Central memory CD8-positive, alpha-beta T cell (primary cell): Measurements from ENCODE around the gene EEF2.
"Not testable (repeated sequence)": the region's sequence is repeated elsewhere in the genome, so short reads cannot be mapped to it uniquely, and the experiment has no call there.

Source experiments
- ATAC-seq: fragments of 150-1000 bp; cut with Tn5 transposase; replicated peaks from 2 replicates; pipeline ENCODE4 v1.10.0; 2022; ENCODE audit warnings: mild to moderate bottlenecking, moderate FRiP score, moderate number of reproducible peaks; ENCODE audit not compliant: poor library complexity, severe bottlenecking; ENCODE audit errors: extremely low read depth
- DNase-seq, 2 donors: peaks; one replicate each; pipeline ENCODE4 v3.0.0; 2021; ENCODE audit warnings: low spot score in 2 of 2
- H3K27ac Mint-ChIP-seq: one replicate; pipeline ENCODE4 v1.8.0; 2022; ENCODE audit warnings: low read depth, mild to moderate bottlenecking, moderate library complexity, mixed read lengths
- H3K27me3 Mint-ChIP-seq: one replicate; pipeline ENCODE4 v1.8.0; 2022; ENCODE audit warnings: mixed read lengths
- H3K36me3 Mint-ChIP-seq: one replicate; pipeline ENCODE4 v1.8.0; 2022; ENCODE audit warnings: mild to moderate bottlenecking, moderate library complexity, mixed read lengths; ENCODE audit not compliant: insufficient read depth
- H3K4me1 Mint-ChIP-seq: one replicate; pipeline ENCODE4 v1.8.0; 2022; ENCODE audit warnings: mixed read lengths
- H3K4me3 Mint-ChIP-seq: one replicate; pipeline ENCODE4 v1.8.0; 2022; ENCODE audit warnings: mild to moderate bottlenecking, moderate library complexity, mixed read lengths
- H3K9me3 Mint-ChIP-seq: one replicate; pipeline ENCODE4 v1.8.0; 2022; ENCODE audit warnings: mixed read lengths

Gene EEF2

DNA sequence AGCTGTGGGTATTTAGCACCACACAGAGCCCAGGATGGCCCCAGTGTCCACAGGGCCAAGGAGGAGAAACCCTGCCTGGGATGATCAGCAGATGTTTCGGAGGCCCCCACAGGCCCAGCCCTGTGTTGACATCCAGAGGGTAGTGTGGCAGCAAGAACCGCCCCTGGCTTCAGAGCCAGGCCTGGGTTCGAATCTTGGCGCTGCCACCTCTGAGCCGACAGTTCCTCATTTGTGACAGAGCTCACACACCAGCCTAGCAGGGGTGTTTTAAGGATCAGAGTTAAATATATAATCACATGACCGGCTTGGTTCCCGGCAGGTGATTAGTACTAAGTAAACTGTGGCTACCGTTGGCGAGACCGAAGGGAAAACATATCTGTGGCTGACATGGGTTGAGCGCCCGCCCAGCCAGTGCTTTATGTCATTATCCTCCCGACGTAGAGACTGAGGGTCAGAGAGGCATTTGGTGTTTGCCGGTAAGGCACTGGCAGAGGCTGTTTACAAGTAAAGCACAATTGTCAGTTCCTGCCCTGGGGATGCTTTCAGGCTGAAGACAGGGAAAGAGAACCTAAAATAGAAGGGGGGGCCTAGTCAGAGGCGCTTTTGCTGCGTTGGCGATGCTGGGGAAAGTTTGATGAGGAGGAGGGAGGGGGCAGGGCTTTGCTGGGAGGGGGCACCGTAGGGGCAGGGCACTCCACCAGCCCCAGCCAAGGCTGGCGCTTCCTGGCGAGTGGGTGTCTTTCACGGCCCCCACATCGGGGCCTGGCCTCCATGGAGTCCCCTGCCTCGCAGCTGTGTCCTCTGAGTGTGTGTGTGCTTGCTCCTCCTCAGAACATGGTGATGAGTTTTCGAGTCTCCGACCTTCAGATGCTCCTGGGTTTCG, 27.1 kb upstream of the EEF2 start:
- no peaks in the 10 kb centered on the region for H3K9me3 Mint-ChIP-seq
- peaks cover 21% of the 10 kb centered on the region for H3K36me3 Mint-ChIP-seq
- ATAC-seq (no peak), DNase-seq (no peak)
- H3K27me3 Mint-ChIP-seq = no peaks in the 10 kb centered on the region
- no peak overlapping the region for H3K27ac Mint-ChIP-seq
- no peak overlapping the region for H3K4me3 Mint-ChIP-seq
- H3K4me1 Mint-ChIP-seq = peaks cover 43% of the 10 kb centered on the region

- H3K4me3 Mint-ChIP-seq = not testable (repeated sequence)
- H3K27ac Mint-ChIP-seq = peak overlapping the region; percentile 69
Observed at GRCh38 chr19:4011430-4011829, 26.2 kb upstream of the EEF2 start.

GRCh38 chr19:4010808-4011110, 25.5 kb upstream of the EEF2 start:
- Mint-ChIP-seq H3K27ac (peak overlapping the region; percentile 69), H3K4me3 (no peak overlapping the region), H3K27me3 (no peaks in the 10 kb centered on the region), H3K4me1 (peaks cover 36% of the 10 kb centered on the region), H3K9me3 (no peaks in the 10 kb centered on the region), H3K36me3 (peaks cover 20% of the 10 kb centered on the region)
- DNase-seq (no peak), ATAC-seq (no peak)

More at GRCh38 chr19:4011430-4011829, 26.2 kb upstream of the EEF2 start:
- not testable (repeated sequence) for ATAC-seq, H3K27me3 Mint-ChIP-seq, DNase-seq, H3K9me3 Mint-ChIP-seq
- Mint-ChIP-seq H3K36me3 (peaks cover 21% of the 10 kb centered on the region), H3K4me1 (peaks cover 41% of the 10 kb centered on the region)

- DNase-seq (no peak), ATAC-seq (no peak)
- H3K27ac Mint-ChIP-seq = no peak overlapping the region
- peaks cover 32% of the 10 kb centered on the region for H3K4me1 Mint-ChIP-seq
- H3K4me3 Mint-ChIP-seq = peak overlapping the region; percentile 87
- H3K9me3 Mint-ChIP-seq = no peaks in the 10 kb centered on the region
- peaks cover 20% of the 10 kb centered on the region for H3K36me3 Mint-ChIP-seq
- no peaks in the 10 kb centered on the region for H3K27me3 Mint-ChIP-seq
Observed at GRCh38 chr19:4009990-4010807, 24.9 kb upstream of the EEF2 start.

DNA sequence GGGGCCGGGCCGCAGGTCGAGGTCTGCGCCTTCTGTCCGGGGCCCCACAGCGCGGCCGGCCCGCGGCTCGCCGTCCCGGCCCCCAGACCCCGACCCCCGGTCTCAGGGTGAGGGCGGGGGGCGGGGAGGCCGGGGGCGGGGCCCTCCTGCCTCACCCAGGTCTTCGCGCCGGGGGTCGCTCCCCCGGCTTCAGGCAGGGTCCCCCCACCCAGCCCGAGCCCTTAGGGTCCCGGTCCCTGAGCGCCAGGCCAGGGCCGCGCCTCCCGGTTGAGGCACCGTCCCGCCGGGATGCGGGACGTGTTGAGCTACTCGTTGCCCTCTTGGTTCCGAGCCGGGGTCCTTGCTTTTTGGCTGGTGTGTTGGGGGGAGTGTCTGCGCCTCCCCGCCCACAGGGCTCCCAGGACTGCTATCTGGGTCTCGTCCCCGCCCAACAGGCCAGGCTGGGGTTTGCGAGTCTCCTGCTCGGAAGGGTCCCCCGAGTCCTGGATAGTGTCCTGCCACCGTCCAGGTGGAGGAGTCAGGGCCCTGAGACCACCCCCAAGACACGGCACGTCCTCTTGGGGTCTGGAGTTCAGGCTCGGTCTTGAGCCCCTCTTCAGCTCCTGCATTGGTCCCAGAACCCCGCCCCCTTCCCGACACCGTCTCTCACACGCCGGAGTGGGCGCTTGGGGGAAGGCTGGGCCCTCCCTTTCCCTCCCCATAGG, 22.7 kb upstream of the EEF2 start:
- peak overlapping the region; percentile 77 for H3K27ac Mint-ChIP-seq
- H3K27me3 Mint-ChIP-seq = no peaks in the 10 kb centered on the region
- DNase-seq (no peak), ATAC-seq (no peak)
- H3K4me3 Mint-ChIP-seq = peak overlapping the region; percentile 87
- peaks cover 19% of the 10 kb centered on the region for H3K36me3 Mint-ChIP-seq
- peaks cover 29% of the 10 kb centered on the region for H3K4me1 Mint-ChIP-seq
- H3K9me3 Mint-ChIP-seq = no peaks in the 10 kb centered on the region

- Mint-ChIP-seq H3K27ac (peak within 1 kb of the TSS; percentile 77), H3K4me3 (peak within 1 kb of the TSS; percentile 87), H3K9me3 (no peaks in the 10 kb centered on the region), H3K36me3 (peaks cover 16% of the 10 kb centered on the region), H3K4me1 (peaks cover 26% of the 10 kb centered on the region), H3K27me3 (no peaks in the 10 kb centered on the region)
- peak; percentile 83 to 91 for DNase-seq
- ATAC-seq = peak; percentile 96
Observed at GRCh38 chr19:4007021-4007835, 22.0 kb upstream of the EEF2 start, which contains the start of gene PIAS4. TSS of gene PIAS4 (plus strand) at chr19:4007736. CDS start at chr19:4007761, 25 bp downstream.

GRCh38 chr19:4005436-4005835, 20.2 kb upstream of the EEF2 start:
- ATAC-seq, H3K9me3 Mint-ChIP-seq, H3K27me3 Mint-ChIP-seq, DNase-seq: not testable (repeated sequence)
- H3K27ac Mint-ChIP-seq = peak overlapping the region; percentile 53
- peaks cover 16% of the 10 kb centered on the region for H3K36me3 Mint-ChIP-seq
- peaks cover 21% of the 10 kb centered on the region for H3K4me1 Mint-ChIP-seq
- peak overlapping the region; percentile 60 for H3K4me3 Mint-ChIP-seq

- not testable (repeated sequence) for ATAC-seq, H3K4me1 Mint-ChIP-seq, H3K27ac Mint-ChIP-seq, H3K4me3 Mint-ChIP-seq, H3K36me3 Mint-ChIP-seq, H3K27me3 Mint-ChIP-seq, H3K9me3 Mint-ChIP-seq, DNase-seq
Observed at GRCh38 chr19:4000798-4001197, 15.5 kb upstream of the EEF2 start.

- not testable (repeated sequence) for ATAC-seq, H3K36me3 Mint-ChIP-seq, H3K27ac Mint-ChIP-seq, H3K4me3 Mint-ChIP-seq, H3K9me3 Mint-ChIP-seq, H3K4me1 Mint-ChIP-seq, H3K27me3 Mint-ChIP-seq, DNase-seq
Observed at GRCh38 chr19:3998667-3999412, 13.6 kb upstream of the EEF2 start.

DNA sequence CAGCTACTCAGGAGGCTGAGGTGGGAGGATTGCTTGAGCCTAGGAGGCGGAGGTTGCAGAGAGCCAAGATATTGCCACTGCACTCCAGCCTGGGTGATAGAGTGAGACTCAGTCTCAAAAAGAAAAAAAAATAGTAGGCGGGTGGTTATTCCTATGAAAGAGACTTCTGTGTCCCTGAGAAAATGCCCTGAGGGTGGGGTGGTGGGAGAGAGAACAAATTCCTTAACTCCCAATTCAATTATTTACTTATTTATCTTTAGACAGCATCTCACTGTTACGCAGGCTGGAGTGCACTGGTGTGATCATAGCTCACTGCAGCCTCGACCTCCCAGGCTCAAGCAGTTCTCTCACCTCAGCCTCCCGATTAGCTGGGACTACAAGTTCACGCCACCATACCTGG, 10.3 kb upstream of the EEF2 start:
- no peak for DNase-seq
- H3K4me3 Mint-ChIP-seq = no peak overlapping the region
- H3K36me3 Mint-ChIP-seq = peaks cover 2% of the 10 kb centered on the region
- H3K27ac Mint-ChIP-seq = no peak overlapping the region
- H3K4me1 Mint-ChIP-seq = peaks cover 5% of the 10 kb centered on the region
- H3K9me3 Mint-ChIP-seq = no peaks in the 10 kb centered on the region
- no peaks in the 10 kb centered on the region for H3K27me3 Mint-ChIP-seq
- ATAC-seq = no peak

GRCh38 chr19:3990815-3991117, 5.5 kb upstream of the EEF2 start:
- Mint-ChIP-seq H3K4me1 (peaks cover 21% of the 10 kb centered on the region), H3K36me3 (peaks cover 9% of the 10 kb centered on the region), H3K4me3 (peak overlapping the region; percentile 87), H3K9me3 (no peaks in the 10 kb centered on the region), H3K27ac (peak overlapping the region; percentile 80), H3K27me3 (no peaks in the 10 kb centered on the region)
- DNase-seq (no peak), ATAC-seq (no peak)
